IMR-90 (cell line): Measurements from ENCODE around the gene COPZ1. TPM values are rescaled to one million over a fixed set of nuclear protein-coding genes. Genes with fewer than 3 reads are reported as not detected.

Source experiments
- ATAC-seq: fragments of 200-7000 bp; cut with Tn5 transposase; 2 replicates; pipeline ENCODE4 v1.9.1; 2020; ENCODE audit warnings: low read depth, mild to moderate bottlenecking, moderate library complexity
- BruUV-seq: library from RNA; stranded (reverse); fragments of 400-500 nt; replicated peaks from 2 replicates; lab custom pipeline; 2021; lab: Mats Ljungman, UMichigan
- CTCF ChIA-PET: fragments of 300-600 bp; formaldehyde crosslinking; extraction: SDS; loops from one replicate; lab custom pipeline; 2021; ENCODE audit warnings: antibody characterized with exemption; lab: Yijun Ruan, JAX
- POLR2A ChIA-PET: fragments of 300-600 bp; sonication (Branson Sonifier 250); formaldehyde crosslinking; loops from one replicate; lab custom pipeline; 2022; ENCODE audit warnings: antibody characterized with exemption; ENCODE audit not compliant: unreplicated experiment; lab: Charles Lee
- DNase-seq: peaks from one replicate; pipeline ENCODE4 v3.0.0; 2013
- H2AFZ ChIP-seq: replicated peaks from 2 replicates; pipeline ENCODE3; 2013; ENCODE audit warnings: low read length, mild to moderate bottlenecking; ENCODE audit not compliant: poor library complexity
- H2AK5ac ChIP-seq: 2 replicates; pipeline ENCODE4 v1.6.1; 2013; ENCODE audit warnings: low read depth, low read length, inconsistent platforms
- H2AK9ac ChIP-seq: replicated peaks from 2 replicates; pipeline ENCODE3; 2013; ENCODE audit warnings: mild to moderate bottlenecking, low read depth, low read length, moderate library complexity; ENCODE audit not compliant: poor library complexity
- H2BK120ac ChIP-seq: 2 replicates; pipeline ENCODE4 v1.6.1; 2013; ENCODE audit warnings: low read depth, low read length, inconsistent platforms
- H2BK15ac ChIP-seq: 3 replicates; pipeline ENCODE4 v1.6.1; 2013; ENCODE audit warnings: low read depth, low read length, inconsistent platforms
- H2BK20ac ChIP-seq: 2 replicates; pipeline ENCODE4 v1.6.1; 2013; ENCODE audit warnings: low read depth, mild to moderate bottlenecking, inconsistent platforms, low read length, moderate library complexity
- H2BK5ac ChIP-seq: 2 replicates; pipeline ENCODE4 v1.6.1; 2013; ENCODE audit warnings: mild to moderate bottlenecking, low read depth, low read length, inconsistent platforms; ENCODE audit not compliant: poor library complexity, severe bottlenecking
- H3K14ac ChIP-seq: replicated peaks from 2 replicates; pipeline ENCODE4 v1.6.1; 2013; ENCODE audit warnings: low read depth, low read length, inconsistent platforms
- H3K18ac ChIP-seq: 2 replicates; pipeline ENCODE4 v1.6.1; 2013; ENCODE audit warnings: low read depth, low read length, control low read depth
- H3K23ac ChIP-seq: 2 replicates; pipeline ENCODE4 v1.6.1; 2013; ENCODE audit warnings: low read depth, low read length, inconsistent platforms
- H3K27ac ChIP-seq: 2 replicates; pipeline ENCODE4 v1.5.1; 2013; ENCODE audit warnings: mild to moderate bottlenecking, control low read depth, low read length; ENCODE audit not compliant: insufficient read depth
- H3K27me3 ChIP-seq: 2 replicates; pipeline ENCODE4 v1.6.1; 2013; ENCODE audit warnings: low read length; ENCODE audit not compliant: control insufficient read depth, insufficient read depth
- H3K36me3 ChIP-seq: 2 replicates; pipeline ENCODE4 v1.6.1; 2013; ENCODE audit warnings: low read length, mixed read lengths; ENCODE audit not compliant: control insufficient read depth, insufficient read depth
- H3K4ac ChIP-seq: 2 replicates; pipeline ENCODE4 v1.6.1; 2013; ENCODE audit warnings: low read depth, low read length, inconsistent platforms
- H3K4me1 ChIP-seq: 2 replicates; pipeline ENCODE4 v1.6.1; 2013; ENCODE audit warnings: low read length, mixed read lengths; ENCODE audit not compliant: control insufficient read depth, insufficient read depth
- H3K4me2 ChIP-seq: 2 replicates; pipeline ENCODE4 v1.6.1; 2013; ENCODE audit warnings: low read depth, mild to moderate bottlenecking, control low read depth, low read length, moderate library complexity
- H3K4me3 ChIP-seq: 2 replicates; pipeline ENCODE4 v1.5.1; 2013; ENCODE audit warnings: low read depth, mild to moderate bottlenecking, control low read depth, low read length, moderate library complexity; ENCODE audit not compliant: insufficient read depth
- H3K56ac ChIP-seq: 2 replicates; pipeline ENCODE4 v1.6.1; 2013; ENCODE audit warnings: low read length, inconsistent platforms; ENCODE audit not compliant: insufficient read depth; ENCODE audit errors: extremely low read depth
- H3K79me1 ChIP-seq, 2 experiments: 2 replicates each; pipeline ENCODE4 v1.6.1; 2013; ENCODE audit warnings: low read length in 2 of 2, inconsistent platforms in 1 of 2, low read depth in 1 of 2
- H3K9ac ChIP-seq: 2 replicates; pipeline ENCODE4 v1.6.1; 2013; ENCODE audit warnings: low read depth, low read length, control low read depth
- H3K9me1 ChIP-seq: 2 replicates; pipeline ENCODE4 v1.6.1; 2013; ENCODE audit warnings: low read length, inconsistent platforms; ENCODE audit not compliant: insufficient read depth
- H3K9me3 ChIP-seq: 2 replicates; pipeline ENCODE4 v1.6.1; 2013; ENCODE audit warnings: low read length; ENCODE audit not compliant: control insufficient read depth, insufficient read depth
- H4K20me1 ChIP-seq: 2 replicates; pipeline ENCODE4 v1.6.1; 2013; ENCODE audit warnings: low read length, inconsistent platforms; ENCODE audit not compliant: insufficient read depth
- H4K5ac ChIP-seq: 2 replicates; pipeline ENCODE4 v1.6.1; 2013; ENCODE audit warnings: mild to moderate bottlenecking, low read depth, low read length, control low read depth
- H4K8ac ChIP-seq, 2 experiments: 2 replicates each; pipeline ENCODE4 v1.6.1; 2013; ENCODE audit warnings: low read depth in 2 of 2, low read length in 2 of 2, control low read depth in 1 of 2, inconsistent platforms in 1 of 2
- H4K91ac ChIP-seq: 2 replicates; pipeline ENCODE4 v1.6.1; 2013; ENCODE audit warnings: low read depth, low read length, inconsistent platforms; ENCODE audit not compliant: insufficient read depth
- BHLHE40 ChIP-seq: fragments of 150-350 bp; IDR thresholded peaks from 2 replicates; pipeline ENCODE4 v1.6.1; 2016; ENCODE audit warnings: mild to moderate bottlenecking, low read depth, low read length
- CEBPB ChIP-seq: IDR thresholded peaks from 2 replicates; pipeline ENCODE4 v1.6.1; 2012; ENCODE audit warnings: low read depth, low read length, improper control_type of control experiment
- CHD1 ChIP-seq: IDR thresholded peaks from 2 replicates; pipeline ENCODE4 v1.6.1; 2012; ENCODE audit warnings: low read depth, low read length, improper control_type of control experiment
- CTCF ChIP-seq: conservative IDR thresholded peaks from 2 replicates; pipeline ENCODE4 v1.5.1; 2012; ENCODE audit warnings: mild to moderate bottlenecking, low read depth, low read length, improper control_type of control experiment
- MAFK ChIP-seq: IDR thresholded peaks from 2 replicates; pipeline ENCODE4 v1.6.1; 2012; ENCODE audit warnings: low read depth, low read length, improper control_type of control experiment
- MAZ ChIP-seq: IDR thresholded peaks from 2 replicates; pipeline ENCODE4 v1.6.1; 2012; ENCODE audit warnings: low read depth, mild to moderate bottlenecking, low read length, improper control_type of control experiment, moderate library complexity, borderline replicate concordance
- MXI1 ChIP-seq: IDR thresholded peaks from 2 replicates; pipeline ENCODE4 v1.6.1; 2012; ENCODE audit warnings: low read depth, mild to moderate bottlenecking, low read length, moderate library complexity, borderline replicate concordance
- NFE2L2 ChIP-seq: fragments of 150-350 bp; IDR thresholded peaks from 2 replicates; pipeline ENCODE4 v1.6.1; 2016; ENCODE audit warnings: low read depth, mild to moderate bottlenecking, low read length
- POLR2A ChIP-seq: IDR thresholded peaks from 2 replicates; pipeline ENCODE4 v1.6.1; 2012; ENCODE audit warnings: mild to moderate bottlenecking, low read depth, low read length
- RAD21 ChIP-seq: IDR thresholded peaks from 2 replicates; pipeline ENCODE4 v1.6.1; 2012; ENCODE audit warnings: low read length, improper control_type of control experiment
- RCOR1 ChIP-seq: IDR thresholded peaks from 2 replicates; pipeline ENCODE4 v1.6.1; 2012; ENCODE audit warnings: mild to moderate bottlenecking, low read length, improper control_type of control experiment; ENCODE audit not compliant: insufficient replicate concordance
- RFX5 ChIP-seq: IDR thresholded peaks from 2 replicates; pipeline ENCODE4 v1.8.0; 2012; ENCODE audit warnings: low read depth, mild to moderate bottlenecking, low read length, moderate library complexity
- USF2 ChIP-seq: fragments of 150-350 bp; IDR thresholded peaks from 2 replicates; pipeline ENCODE4 v1.6.1; 2017; ENCODE audit warnings: mild to moderate bottlenecking, antibody characterized with exemption, low read length, low read depth
- WGBS, 2 experiments: methylation state at CpG; one replicate each; pipeline versions ENCODE4 v1.1.5 to v1.1.7; 2013; ENCODE audit warnings: missing lambda C conversion rate in 2 of 2; ENCODE audit not compliant: insufficient read length in 1 of 2; ENCODE audit errors: extremely low coverage in 2 of 2; 5-methylcytosine and 5-hydroxymethylcytosine counted together
- dilution Hi-C: fragments of 300-500 bp; cut with HindIII; formaldehyde crosslinking; loops from one replicate; pipeline ENCODE4 v1.14.3; 2018; ENCODE audit warnings: low sequenced_read_pairs; ENCODE audit not compliant: unreplicated experiment
- in situ Hi-C: fragments of 300-500 bp; cut with MboI; formaldehyde crosslinking; loops from 3 replicates; pipeline ENCODE4 v1.14.3; 2019; ENCODE audit warnings: low sequenced_read_pairs, inconsistent platforms, mixed read lengths
- intact Hi-C: fragments of 100-400 bp; cut with micrococcal nuclease; formaldehyde crosslinking; loops from 2 replicates; pipeline ENCODE4 v1.10.0; 2022
- polyA plus RNA-seq, 3 experiments: library from polyadenylated mRNA; depleted of rRNA; stranded (reverse); fragments of >200 nt; gene quantifications; 2 replicates each; pipeline ENCODE4 v1.2.3, GENCODE V29; 2012; ENCODE audit warnings: low replicate concordance in 1 of 3
- total RNA-seq: library from RNA; depleted of rRNA; stranded (reverse); fragments of >200 nt; gene quantifications from 2 replicates; pipeline ENCODE4 v1.2.3, GENCODE V29; 2012
- TF ChIP-seq, protein P1 (sequence below): fragments of 150-350 bp; IDR thresholded peaks from 2 replicates; pipeline ENCODE4 v1.6.1; 2016; ENCODE audit warnings: low read depth, mild to moderate bottlenecking, low read length, moderate library complexity, borderline replicate concordance

COPZ1 gene
- total and polyA plus RNA-seq, 2 of the 4 experiments (the other 2 are of a cell fraction) = 187 to 382 TPM

DNA sequence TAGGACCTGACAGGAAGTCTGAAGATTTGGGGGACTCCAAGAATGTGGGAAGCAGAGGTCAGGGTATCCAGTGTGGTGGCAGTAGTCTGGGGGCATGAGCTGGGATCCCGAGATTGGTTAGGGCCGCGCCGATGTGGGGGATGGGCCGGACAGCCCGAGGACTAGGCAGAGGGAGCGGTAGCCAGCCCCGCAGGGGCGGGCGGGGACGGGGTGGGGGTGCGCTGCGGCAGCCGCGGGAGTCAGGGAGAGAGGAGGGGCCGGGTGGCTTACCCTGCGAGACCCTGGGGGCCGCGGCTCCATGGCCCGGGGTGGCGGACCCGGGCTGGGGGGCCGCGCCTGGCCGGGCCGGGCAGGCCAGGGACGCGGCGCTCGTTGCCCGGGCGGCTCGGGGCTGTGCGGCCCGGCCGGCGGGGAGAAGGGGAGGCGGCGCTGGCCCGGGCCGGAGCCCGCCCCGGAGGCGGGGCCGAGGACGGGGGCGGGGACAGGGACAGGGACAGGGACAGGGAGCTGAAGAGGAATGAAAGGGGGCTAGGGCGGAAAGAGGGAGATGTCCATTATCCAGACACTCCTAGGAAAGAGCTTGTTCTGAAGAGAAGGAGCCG is 54.0 kb downstream of the COPZ1 start:
- Histone ChIP-seq H2BK20ac (peak overlapping the region; percentile 23; the same call in 1 of the 2 replicates), H3K9me1 (no peaks in the 10 kb centered on the region; the same call in 1 of the 2 replicates), H3K27me3 (no peaks in the 10 kb centered on the region), H3K23ac (0 out of 2 replicates have a peak overlapping the region, but pooled peaks have one; percentile 16), H4K91ac (no peak overlapping the region), H3K4me2 (peak overlapping the region; percentile 97), H4K8ac (peak overlapping the region in 1 of 2 experiments; percentile 67; a peak in 1 of 4 replicates), H4K5ac (peak overlapping the region; percentile 57), H3K4me1 (peaks cover 6% of the 10 kb centered on the region), H3K9me3 (no peaks in the 10 kb centered on the region), H3K9ac (peak overlapping the region; percentile 69), H2BK15ac (no peak overlapping the region), H4K20me1 (peaks cover 4% of the 10 kb centered on the region; the same call in 1 of the 2 replicates), H3K4me3 (peak overlapping the region; percentile 57), H2AK5ac (peak overlapping the region; percentile 83; the same call in 1 of the 2 replicates), H3K4ac (peak overlapping the region; percentile 40), H2AFZ (peak overlapping the region; percentile 85), H3K56ac (0 out of 2 replicates have a peak overlapping the region, but pooled peaks have one; percentile 19), H2BK120ac (no peak overlapping the region), H3K18ac (no peak overlapping the region; the same call in 1 of the 2 replicates), H2AK9ac (peak overlapping the region; percentile 75), H3K36me3 (no peaks in the 10 kb centered on the region; the same call in 1 of the 2 replicates), H3K14ac (peak overlapping the region; percentile 60; the same call in 1 of the 2 replicates), H3K79me1 (peaks cover 0 to 6% of the 10 kb centered on the region in 2 experiments; a peak in 1 of 4 replicates), H2BK5ac (no peak overlapping the region), H3K27ac (no peak overlapping the region)
- ChIA-PET POLR2A (interaction anchor here (0.7 kb wide), 2 partner anchors 97 to 99 kb away, joined by 3 read pairs; partner anchors contain the start of gene CBX5), CTCF (interaction anchor here (0.5 to 2.4 kb wide), 18 partner anchors 8 to 85 kb away, joined by 3 to 15 read pairs (median 4); partner anchors contain the start of gene ITGA5)
- DNase-seq (no peak), ATAC-seq (peak; percentile 90)
- in situ Hi-C loops = loop anchor here (10.0 kb wide), 1 partner anchor 384 kb away; no protein-coding TSS in a partner anchor
- intact Hi-C loops = loop anchor here (1.0 kb wide), 1 partner anchor 9 kb away; no protein-coding TSS in a partner anchor
- 0% methylated on average over 1 of the region's 49 CpGs; no CpG with 5 or more reads in 1 of the 2 experiments for WGBS, 2 experiments
- no TSS peak for BruUV-seq
- dilution Hi-C loops = no loop called here
- TF ChIP-seq POLR2A = no peak
- TF ChIP-seq RAD21 = no peak
- TF ChIP-seq USF2 = no peak
- TF ChIP-seq RCOR1 = no peak
- no peak for TF ChIP-seq MAZ
- no peak for TF ChIP-seq BHLHE40
- no peak for TF ChIP-seq NFE2L2
- TF ChIP-seq RFX5 = no peak
- TF ChIP-seq, protein P1, sequence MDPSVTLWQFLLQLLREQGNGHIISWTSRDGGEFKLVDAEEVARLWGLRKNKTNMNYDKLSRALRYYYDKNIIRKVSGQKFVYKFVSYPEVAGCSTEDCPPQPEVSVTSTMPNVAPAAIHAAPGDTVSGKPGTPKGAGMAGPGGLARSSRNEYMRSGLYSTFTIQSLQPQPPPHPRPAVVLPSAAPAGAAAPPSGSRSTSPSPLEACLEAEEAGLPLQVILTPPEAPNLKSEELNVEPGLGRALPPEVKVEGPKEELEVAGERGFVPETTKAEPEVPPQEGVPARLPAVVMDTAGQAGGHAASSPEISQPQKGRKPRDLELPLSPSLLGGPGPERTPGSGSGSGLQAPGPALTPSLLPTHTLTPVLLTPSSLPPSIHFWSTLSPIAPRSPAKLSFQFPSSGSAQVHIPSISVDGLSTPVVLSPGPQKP = no peak
- no peak for TF ChIP-seq MXI1
- TF ChIP-seq CEBPB = no peak
- TF ChIP-seq CHD1 = no peak
- no peak for TF ChIP-seq CTCF
- no peak for TF ChIP-seq MAFK
